ENCODE results near the gene SLC22A7.

Gene SLC22A7

DNA sequence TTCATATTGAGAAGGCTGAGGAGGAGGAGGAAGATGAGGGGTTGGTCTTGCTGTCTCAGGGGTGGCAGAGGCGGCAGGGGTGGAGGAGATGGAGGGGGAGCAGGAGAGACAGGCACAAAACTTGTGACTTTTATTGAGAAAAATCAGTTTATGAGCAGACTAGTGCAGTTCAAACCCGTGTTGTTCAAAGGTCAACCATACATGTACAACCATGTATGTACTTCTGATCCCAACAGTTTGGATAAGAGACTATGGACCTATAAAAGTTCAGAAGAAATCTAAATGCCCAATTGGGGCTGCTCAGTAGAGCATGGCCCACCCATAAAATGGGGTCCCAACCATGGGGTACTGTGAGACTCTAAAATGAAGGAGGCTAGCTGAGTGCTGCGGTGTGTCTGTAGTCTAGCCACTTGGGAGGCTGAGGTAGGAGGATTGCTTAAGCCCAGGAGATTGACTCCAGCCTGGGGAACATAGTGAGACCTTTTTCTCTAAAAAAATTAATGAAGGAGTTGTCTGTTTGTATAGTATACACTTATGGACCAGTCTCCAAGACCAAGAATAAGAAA is 7.6 kb upstream of the SLC22A7 start:
- no peaks in the 10 kb centered on the region for H3K27me3 ChIP-seq (ENCODE audit: control insufficient read depth, low read length)
- H3K4me1 ChIP-seq (ENCODE audit: control insufficient read depth, low read length): peaks cover 3% of the 10 kb centered on the region; the same call in 1 of the 2 replicates
- no peaks in the 10 kb centered on the region for H3K9me3 ChIP-seq (ENCODE audit: control insufficient read depth, insufficient read depth, low read length)
- no peaks in the 10 kb centered on the region for H3K9me2 ChIP-seq (replicated peaks; ENCODE audit: control insufficient read depth, low read length)
- no peak overlapping the region for H3K4me2 ChIP-seq (ENCODE audit: low read length)
- H3K79me2 ChIP-seq (ENCODE audit: control insufficient read depth, low read length): no peaks in the 10 kb centered on the region
- H3K36me3 ChIP-seq (ENCODE audit: control insufficient read depth, low read length): no peaks in the 10 kb centered on the region
- H3F3A ChIP-seq (ENCODE audit: control insufficient read depth, insufficient read depth): no peaks in the 10 kb centered on the region
- H3K27ac ChIP-seq (ENCODE audit: low read depth, low read length): no peak overlapping the region
- no peaks in the 10 kb centered on the region for H4K20me1 ChIP-seq (ENCODE audit: control insufficient read depth, insufficient read depth, low read depth, low read length)
- no peak for TF ChIP-seq EZH2phosphoT487 (IDR thresholded peaks at IDR 0.05; ENCODE audit: borderline replicate concordance, low read length)
- TF ChIP-seq, protein P1, sequence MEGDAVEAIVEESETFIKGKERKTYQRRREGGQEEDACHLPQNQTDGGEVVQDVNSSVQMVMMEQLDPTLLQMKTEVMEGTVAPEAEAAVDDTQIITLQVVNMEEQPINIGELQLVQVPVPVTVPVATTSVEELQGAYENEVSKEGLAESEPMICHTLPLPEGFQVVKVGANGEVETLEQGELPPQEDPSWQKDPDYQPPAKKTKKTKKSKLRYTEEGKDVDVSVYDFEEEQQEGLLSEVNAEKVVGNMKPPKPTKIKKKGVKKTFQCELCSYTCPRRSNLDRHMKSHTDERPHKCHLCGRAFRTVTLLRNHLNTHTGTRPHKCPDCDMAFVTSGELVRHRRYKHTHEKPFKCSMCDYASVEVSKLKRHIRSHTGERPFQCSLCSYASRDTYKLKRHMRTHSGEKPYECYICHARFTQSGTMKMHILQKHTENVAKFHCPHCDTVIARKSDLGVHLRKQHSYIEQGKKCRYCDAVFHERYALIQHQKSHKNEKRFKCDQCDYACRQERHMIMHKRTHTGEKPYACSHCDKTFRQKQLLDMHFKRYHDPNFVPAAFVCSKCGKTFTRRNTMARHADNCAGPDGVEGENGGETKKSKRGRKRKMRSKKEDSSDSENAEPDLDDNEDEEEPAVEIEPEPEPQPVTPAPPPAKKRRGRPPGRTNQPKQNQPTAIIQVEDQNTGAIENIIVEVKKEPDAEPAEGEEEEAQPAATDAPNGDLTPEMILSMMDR (IDR thresholded peaks at IDR 0.05; ENCODE audit: low read depth, low read length, poor library complexity, severe bottlenecking): no peak
- H3K4me3 ChIP-seq (ENCODE audit: low read length): no peak overlapping the region

DNA sequence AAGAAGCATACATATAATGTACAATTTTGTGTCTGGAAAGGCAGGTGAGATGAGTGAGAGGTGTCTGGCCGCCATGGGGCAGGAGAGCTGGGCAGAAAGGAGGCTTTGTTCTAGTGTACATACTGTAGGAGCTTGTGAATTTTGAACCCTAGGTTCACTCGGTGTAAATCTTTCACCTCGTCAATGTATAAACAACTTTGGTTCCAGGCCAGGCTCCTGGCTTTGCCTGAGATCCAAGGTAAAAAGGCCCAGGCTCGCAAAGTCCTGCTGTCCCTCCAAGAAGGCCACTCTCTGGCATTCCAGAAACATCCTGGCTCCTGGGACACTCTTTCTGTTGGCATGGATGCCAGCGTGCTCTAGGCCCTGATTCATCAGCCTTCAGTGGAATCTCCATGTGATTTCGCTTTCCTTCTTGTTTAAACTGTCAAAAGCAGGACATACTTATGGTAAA is 7.1 kb upstream of the SLC22A7 start:
- Histone ChIP-seq H4K20me1 (ENCODE audit: control insufficient read depth, insufficient read depth, low read depth, low read length) (no peaks in the 10 kb centered on the region), H3K27ac (ENCODE audit: low read depth, low read length) (no peak overlapping the region), H3K4me2 (ENCODE audit: low read length) (no peak overlapping the region), H3K36me3 (ENCODE audit: control insufficient read depth, low read length) (no peaks in the 10 kb centered on the region), H3K4me3 (ENCODE audit: low read length) (no peak overlapping the region), H3K9me3 (ENCODE audit: control insufficient read depth, insufficient read depth, low read length) (no peaks in the 10 kb centered on the region), H3K27me3 (ENCODE audit: control insufficient read depth, low read length) (no peaks in the 10 kb centered on the region), H3K79me2 (ENCODE audit: control insufficient read depth, low read length) (no peaks in the 10 kb centered on the region), H3F3A (ENCODE audit: control insufficient read depth, insufficient read depth) (no peaks in the 10 kb centered on the region), H3K4me1 (ENCODE audit: control insufficient read depth, low read length) (peaks cover 3% of the 10 kb centered on the region; the same call in 1 of the 2 replicates), H3K9me2 (replicated peaks; ENCODE audit: control insufficient read depth, low read length) (no peaks in the 10 kb centered on the region)
- TF ChIP-seq, protein P1 (IDR thresholded peaks at IDR 0.05; ENCODE audit: low read depth, low read length, poor library complexity, severe bottlenecking): no peak
- no peak for TF ChIP-seq EZH2phosphoT487 (IDR thresholded peaks at IDR 0.05; ENCODE audit: borderline replicate concordance, low read length)

DNA sequence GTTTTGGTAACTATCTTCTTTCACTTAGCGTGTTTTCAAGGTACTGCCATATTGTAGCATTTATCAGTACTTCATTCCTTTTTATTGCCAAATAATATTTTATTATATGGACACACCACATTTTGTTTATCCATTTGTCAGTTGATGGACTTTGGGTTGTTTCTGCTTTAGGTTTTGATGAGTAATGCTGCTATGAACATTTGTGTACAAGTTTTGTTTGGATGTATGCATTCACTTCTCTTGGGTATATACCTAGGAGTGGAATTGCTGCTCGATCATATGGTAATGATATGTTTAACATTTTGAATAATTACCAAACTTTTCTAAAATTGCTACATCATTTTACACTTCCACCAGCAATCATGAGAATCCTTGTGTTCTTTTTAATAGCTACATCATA is 6.4 kb upstream of the SLC22A7 start:
- H3K4me1 ChIP-seq (ENCODE audit: control insufficient read depth, low read length): peaks cover 3% of the 10 kb centered on the region; the same call in 1 of the 2 replicates
- H3K36me3 ChIP-seq (ENCODE audit: control insufficient read depth, low read length): no peaks in the 10 kb centered on the region
- H3K79me2 ChIP-seq (ENCODE audit: control insufficient read depth, low read length): no peaks in the 10 kb centered on the region
- H3F3A ChIP-seq (ENCODE audit: control insufficient read depth, insufficient read depth): no peaks in the 10 kb centered on the region
- no peaks in the 10 kb centered on the region for H3K9me2 ChIP-seq (replicated peaks; ENCODE audit: control insufficient read depth, low read length)
- TF ChIP-seq, protein P1 (IDR thresholded peaks at IDR 0.05; ENCODE audit: low read depth, low read length, poor library complexity, severe bottlenecking): no peak
- no peak for TF ChIP-seq EZH2phosphoT487 (IDR thresholded peaks at IDR 0.05; ENCODE audit: borderline replicate concordance, low read length)
- H3K9me3 ChIP-seq (ENCODE audit: control insufficient read depth, insufficient read depth, low read length): no peaks in the 10 kb centered on the region
- H3K4me3 ChIP-seq (ENCODE audit: low read length): no peak overlapping the region
- no peak overlapping the region for H3K27ac ChIP-seq (ENCODE audit: low read depth, low read length)
- no peaks in the 10 kb centered on the region for H4K20me1 ChIP-seq (ENCODE audit: control insufficient read depth, insufficient read depth, low read depth, low read length)
- H3K27me3 ChIP-seq (ENCODE audit: control insufficient read depth, low read length): no peaks in the 10 kb centered on the region
- no peak overlapping the region for H3K4me2 ChIP-seq (ENCODE audit: low read length)

Measured in DOHH2 (cell line).